H9 (cell line): ENCODE data around the gene PPP4R2. TPM values are rescaled to one million over a fixed set of nuclear protein-coding genes. Genes with fewer than 3 reads are reported as not detected.

Experiments
- DNase-seq: peaks from one replicate; pipeline ENCODE4 v3.0.0-alpha.2; 2017
- H2AFZ ChIP-seq: one replicate; pipeline ENCODE4 v1.6.1; 2013; ENCODE audit warnings: mild to moderate bottlenecking, low read length, control low read depth, moderate library complexity
- H2AK5ac ChIP-seq: 2 replicates; pipeline ENCODE4 v1.6.1; 2013; ENCODE audit warnings: low read length, control low read depth, mixed read lengths; ENCODE audit not compliant: insufficient read length
- H2BK120ac ChIP-seq: one replicate; pipeline ENCODE4 v1.6.1; 2013; ENCODE audit warnings: low read depth, mild to moderate bottlenecking, low read length, control low read depth, inconsistent platforms; ENCODE audit not compliant: poor library complexity, severe bottlenecking
- H2BK12ac ChIP-seq: 2 replicates; pipeline ENCODE4 v1.6.1; 2013; ENCODE audit warnings: low read length, control low read depth, mixed read lengths, low read depth; ENCODE audit not compliant: insufficient read length
- H2BK15ac ChIP-seq: 2 replicates; pipeline ENCODE4 v1.6.1; 2013; ENCODE audit warnings: low read depth, low read length, control low read depth
- H2BK20ac ChIP-seq: one replicate; pipeline ENCODE4 v1.6.1; 2013; ENCODE audit warnings: low read depth, mild to moderate bottlenecking, low read length, control low read depth, inconsistent platforms; ENCODE audit not compliant: poor library complexity, severe bottlenecking
- H2BK5ac ChIP-seq: 2 replicates; pipeline ENCODE4 v1.6.1; 2013; ENCODE audit warnings: low read length, control low read depth, mixed read lengths; ENCODE audit not compliant: insufficient read length
- H3K14ac ChIP-seq: 2 replicates; pipeline ENCODE4 v1.6.1; 2013; ENCODE audit warnings: low read length, control low read depth; ENCODE audit not compliant: insufficient read depth
- H3K18ac ChIP-seq: 2 replicates; pipeline ENCODE4 v1.6.1; 2013; ENCODE audit warnings: low read depth, mild to moderate bottlenecking, mixed read lengths, low read length, control low read depth; ENCODE audit not compliant: insufficient read length
- H3K23ac ChIP-seq: 2 replicates; pipeline ENCODE4 v1.6.1; 2013; ENCODE audit warnings: low read length, control low read depth, mixed read lengths, low read depth; ENCODE audit not compliant: insufficient read length
- H3K23me2 ChIP-seq: 2 replicates; pipeline ENCODE4 v1.6.1; 2013; ENCODE audit warnings: low read depth, mild to moderate bottlenecking, mixed read lengths, low read length, control low read depth; ENCODE audit not compliant: insufficient read length, poor library complexity, severe bottlenecking
- H3K27ac ChIP-seq: 2 replicates; pipeline ENCODE4 v1.5.1; 2013; ENCODE audit warnings: low read length, control low read depth, mixed read lengths, low read depth; ENCODE audit not compliant: insufficient read length
- H3K27me3 ChIP-seq: 2 replicates; pipeline ENCODE4 v1.6.1; 2013; ENCODE audit warnings: low read length, control low read depth, inconsistent platforms; ENCODE audit not compliant: insufficient read depth
- H3K4ac ChIP-seq: 2 replicates; pipeline ENCODE4 v1.6.1; 2013; ENCODE audit warnings: low read depth, mild to moderate bottlenecking, control low read depth, inconsistent platforms, low read length, moderate library complexity
- H3K4me1 ChIP-seq: 2 replicates; pipeline ENCODE4 v1.6.1; 2013; ENCODE audit warnings: low read length, control low read depth, inconsistent platforms; ENCODE audit not compliant: insufficient read depth
- H3K4me2 ChIP-seq: 2 replicates; pipeline ENCODE4 v1.6.1; 2013; ENCODE audit warnings: low read length, control low read depth, mixed read lengths; ENCODE audit not compliant: insufficient read length, insufficient read depth
- H3K56ac ChIP-seq: 2 replicates; pipeline ENCODE4 v1.6.1; 2013; ENCODE audit warnings: low read depth, mild to moderate bottlenecking, mixed read lengths, low read length, control low read depth; ENCODE audit not compliant: insufficient read length
- H3K79me1 ChIP-seq: 2 replicates; pipeline ENCODE4 v1.6.1; 2013; ENCODE audit warnings: low read depth, mild to moderate bottlenecking, moderate library complexity, low read length, control low read depth, inconsistent platforms; ENCODE audit not compliant: insufficient read depth, poor library complexity, severe bottlenecking
- H3K79me2 ChIP-seq: 2 replicates; pipeline ENCODE4 v1.6.1; 2013; ENCODE audit warnings: low read length, control low read depth, inconsistent platforms; ENCODE audit not compliant: insufficient read depth
- H3K9ac ChIP-seq: 2 replicates; pipeline ENCODE4 v1.6.1; 2013; ENCODE audit warnings: low read length, control low read depth, mixed read lengths; ENCODE audit not compliant: insufficient read length; ENCODE audit errors: extremely low read depth
- H3K9me3 ChIP-seq: one replicate; pipeline ENCODE4 v1.6.1; 2013; ENCODE audit warnings: low read depth, low read length, inconsistent platforms; ENCODE audit not compliant: control insufficient read depth
- H3T11ph ChIP-seq: one replicate; pipeline ENCODE4 v1.6.1; 2013; ENCODE audit warnings: mild to moderate bottlenecking, low read length, control low read depth, inconsistent platforms
- H4K20me1 ChIP-seq: one replicate; pipeline ENCODE4 v1.6.1; 2013; ENCODE audit not compliant: control insufficient read depth, insufficient read length, insufficient read depth
- H4K5ac ChIP-seq: 2 replicates; pipeline ENCODE4 v1.6.1; 2013; ENCODE audit warnings: low read depth, mild to moderate bottlenecking, mixed read lengths, low read length, control low read depth; ENCODE audit not compliant: insufficient read length
- H4K8ac ChIP-seq: replicated peaks from 2 replicates; pipeline ENCODE4 v1.6.1; 2013; ENCODE audit warnings: low read length, control low read depth, mixed read lengths, low read depth; ENCODE audit not compliant: insufficient read length
- H4K91ac ChIP-seq: 2 replicates; pipeline ENCODE4 v1.6.1; 2013; ENCODE audit warnings: low read depth, mild to moderate bottlenecking, moderate library complexity, mixed read lengths, low read length, control low read depth; ENCODE audit not compliant: insufficient read length
- H3K27ac Mint-ChIP-seq, 3 experiments: 2 replicates in 2 of 3; 3 replicates in 1 of 3; pipeline ENCODE4 v1.8.0; 2020 to 2021; ENCODE audit warnings: mixed read lengths in 3 of 3, mild to moderate bottlenecking in 1 of 3, moderate library complexity in 1 of 3
- H3K27me3 Mint-ChIP-seq: 2 replicates; pipeline ENCODE4 v1.8.0; 2021; ENCODE audit warnings: low read depth, mild to moderate bottlenecking, moderate library complexity, mixed read lengths
- H3K36me3 Mint-ChIP-seq, 3 experiments: 2 replicates in 2 of 3; 3 replicates in 1 of 3; pipeline ENCODE4 v1.8.0; 2020 to 2021; ENCODE audit warnings: low read depth in 3 of 3, mixed read lengths in 3 of 3; ENCODE audit not compliant: insufficient read depth in 1 of 3
- H3K4me1 Mint-ChIP-seq, 2 experiments: 2 replicates each; pipeline ENCODE4 v1.8.0; 2020; ENCODE audit warnings: mixed read lengths in 2 of 2
- H3K4me3 Mint-ChIP-seq, 2 experiments: 2 replicates in 1 of 2; 3 replicates in 1 of 2; pipeline ENCODE4 v1.8.0; 2020 to 2021; ENCODE audit warnings: mild to moderate bottlenecking in 2 of 2, mixed read lengths in 2 of 2, moderate library complexity in 1 of 2
- H3K9me3 Mint-ChIP-seq, 2 experiments: 2 replicates in 1 of 2; 3 replicates in 1 of 2; pipeline ENCODE4 v1.8.0; 2020; ENCODE audit warnings: mild to moderate bottlenecking in 2 of 2, mixed read lengths in 2 of 2, moderate library complexity in 1 of 2
- CTCF ChIP-seq: fragments of 200-600 bp; sonication (generic); conservative IDR thresholded peaks from 3 replicates; pipeline ENCODE4 v1.8.0; 2021; ENCODE audit warnings: antibody characterized with exemption, mild to moderate bottlenecking
- total RNA-seq: library from RNA; stranded (reverse); gene quantifications from 2 replicates; pipeline ENCODE4 v1.2.1, GENCODE V29; 2021

The PPP4R2 gene
- total RNA-seq, 1 experiment from 2014 or later = 132 TPM

DNA sequence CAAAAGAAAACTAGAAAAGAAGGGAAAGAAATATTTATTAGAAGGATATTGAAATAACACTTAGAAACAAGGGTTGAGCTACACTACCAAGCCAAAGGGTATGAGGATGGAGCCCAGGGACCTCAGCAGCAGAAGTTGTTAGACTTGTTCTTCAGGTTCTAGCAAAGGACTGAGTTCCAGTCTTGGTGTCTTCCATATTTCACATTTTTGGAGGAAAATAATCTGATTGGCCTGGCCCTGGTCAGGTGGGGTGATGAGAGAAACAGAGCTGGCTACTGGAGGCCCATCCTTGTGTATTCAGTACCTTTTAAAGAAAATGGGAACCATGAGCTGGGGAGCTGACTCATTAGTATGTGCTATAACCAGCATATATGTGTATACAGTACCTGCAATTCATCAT lies 28.2 kb downstream of the PPP4R2 start:
- H3K4ac ChIP-seq = no peak overlapping the region
- no peak overlapping the region for H2BK5ac ChIP-seq
- H3K27me3 ChIP-seq = no peaks in the 10 kb centered on the region
- no peak overlapping the region for H3K27ac ChIP-seq
- H3K9me3 ChIP-seq = no peaks in the 10 kb centered on the region
- no peak overlapping the region for H3T11ph ChIP-seq
- no peak overlapping the region for H2BK20ac ChIP-seq
- no peak overlapping the region for H3K56ac ChIP-seq
- DNase-seq = no peak
- H3K23me2 ChIP-seq = no peaks in the 10 kb centered on the region
- no peak overlapping the region for H2BK12ac ChIP-seq
- no peak overlapping the region for H2BK15ac ChIP-seq
- H2AFZ ChIP-seq = no peak overlapping the region
- H4K5ac ChIP-seq = no peak overlapping the region
- TF ChIP-seq CTCF = no peak
- H3K4me3 Mint-ChIP-seq = peak overlapping the region in 1 of 2 experiments; percentile 65; a peak in 3 of 5 replicates
- no peak overlapping the region for H3K9ac ChIP-seq
- no peak overlapping the region for H2BK120ac ChIP-seq
- H3K4me2 ChIP-seq = peak overlapping the region; percentile 15
- H4K20me1 ChIP-seq = no peaks in the 10 kb centered on the region
- H3K27me3 Mint-ChIP-seq = no peaks in the 10 kb centered on the region
- no peak overlapping the region for H2AK5ac ChIP-seq
- H3K4me1 ChIP-seq = peaks cover 5% of the 10 kb centered on the region; the same call in 1 of the 2 replicates
- H3K79me2 ChIP-seq = peaks cover 64% of the 10 kb centered on the region; the same call in 1 of the 2 replicates
- peaks cover 3 to 11% (median 5%) of the 10 kb centered on the region in 3 experiments; a peak in 3 of 7 replicates for H3K36me3 Mint-ChIP-seq
- no peak overlapping the region for H4K91ac ChIP-seq
- H3K18ac ChIP-seq = no peak overlapping the region
- peak overlapping the region in 2 of 3 experiments; percentile 87 to 91; a peak in 6 of 7 replicates for H3K27ac Mint-ChIP-seq
- no peak overlapping the region for H3K14ac ChIP-seq
- H3K4me1 Mint-ChIP-seq = peaks cover 55 to 63% of the 10 kb centered on the region in 2 experiments
- H4K8ac ChIP-seq = no peak overlapping the region
- no peaks in the 10 kb centered on the region for H3K9me3 Mint-ChIP-seq
- no peak overlapping the region for H3K23ac ChIP-seq
- H3K79me1 ChIP-seq = peaks cover 2% of the 10 kb centered on the region
